ENCODE results near the gene ABCB8.

Gene ABCB8

GRCh38 chr7:151088856-151089699 lies 60.8 kb downstream of the ABCB8 start:
- no peak for DNase-seq

GRCh38 chr7:151089893-151090730 lies 61.9 kb downstream of the ABCB8 start:
- DNase-seq: no peak

- DNase-seq: no peak
These were observed 62.8 kb downstream of the ABCB8 start for GRCh38 chr7:151091003-151091402.

- DNase-seq: no peak
These were observed 63.2 kb downstream of the ABCB8 start for GRCh38 chr7:151091431-151091830.

GRCh38 chr7:151091988-151092387 lies 63.7 kb downstream of the ABCB8 start:
- DNase-seq: no peak

- DNase-seq: no peak
These were observed 65.5 kb downstream of the ABCB8 start for GRCh38 chr7:151093748-151094147.

- DNase-seq: no peak
These were observed 66.4 kb downstream of the ABCB8 start for GRCh38 chr7:151094675-151095074.

- no peak for DNase-seq
These were observed 67.0 kb downstream of the ABCB8 start for GRCh38 chr7:151095123-151095797.

GRCh38 chr7:151095828-151096475 lies 67.7 kb downstream of the ABCB8 start:
- no peak for DNase-seq

Measured in effector CD8-positive, alpha-beta T cell (primary cell).